ENCODE measurements around the gene CEP70.
"Not testable (repeated sequence)": the region's sequence is repeated elsewhere in the genome, so short reads cannot be mapped to it uniquely, and the experiment has no call there.

GRCh38 chr3:138569624-138570023 lies 24.4 kb downstream of the CEP70 start:
- not testable (repeated sequence) for TF ChIP-seq ARNT (IDR thresholded peaks at IDR 0.05); FOXM1 (IDR thresholded peaks at IDR 0.05; ENCODE audit: borderline replicate concordance); ELF4 (IDR thresholded peaks at IDR 0.05); FOXK2 (IDR thresholded peaks at IDR 0.05); HDGF (IDR thresholded peaks at IDR 0.05; ENCODE audit: borderline replicate concordance)
